ENCODE measurements around the gene ZNRF1. TPM values are rescaled to one million over a fixed set of nuclear protein-coding genes. Genes with fewer than 3 reads are reported as not detected.

The ZNRF1 gene
- total and polyA plus RNA-seq, 2 of the 13 experiments (the other 11 are each of a cell fraction or from before 2014, with no cell fraction given), result 43.9 to 58.7 TPM

- DNase-seq (ENCODE audit: low spot score), result no peak
- Histone ChIP-seq H3K9ac (ENCODE audit: insufficient read depth, low read depth, low read length) (no peak overlapping the region), H4K20me1 (ENCODE audit: insufficient read depth, low read length) (peaks cover 27% of the 10 kb centered on the region), H3K4me1 (ENCODE audit: insufficient read depth, low read length) (peaks cover 29% of the 10 kb centered on the region), H2AFZ (ENCODE audit: low read length) (no peak overlapping the region), H3K4me2 (ENCODE audit: low read depth, low read length) (no peak overlapping the region), H3K79me2 (ENCODE audit: insufficient read depth, low read length) (peaks cover 91% of the 10 kb centered on the region), H3K36me3 (replicated peaks in 1 of 2; ENCODE audit: control insufficient read depth in 1 of 2, insufficient read depth in 2 of 2, low read length in 2 of 2) (no peaks in the 10 kb centered on the region), H3K27ac (ENCODE audit: extremely low read length, insufficient read depth, low read length) (no peak overlapping the region), H3K27me3 (ENCODE audit: control insufficient read depth in 1 of 2, insufficient read depth in 2 of 2, low read length in 2 of 2) (no peaks in the 10 kb centered on the region), H3K9me3 (ENCODE audit: low read length) (no peaks in the 10 kb centered on the region), H3K4me3 (replicated peaks in 1 of 3; ENCODE audit: insufficient read depth in 1 of 3, low read depth in 2 of 3, low read length in 3 of 3) (no peak overlapping the region)
- no peak for TF ChIP-seq NFE2 (CRISPR knock-in tag; IDR thresholded peaks at IDR 0.05)
- TF ChIP-seq TFDP2 (CRISPR knock-in tag; IDR thresholded peaks at IDR 0.05), result no peak
- no peak for TF ChIP-seq ATF3 (CRISPR knock-in tag; IDR thresholded peaks at IDR 0.05)
- TF ChIP-seq ZNF121 (CRISPR knock-in tag; IDR thresholded peaks at IDR 0.05), result 0 out of 2 replicates have a peak, but pooled peaks have one; percentile 63
- no peak for TF ChIP-seq RFXANK (CRISPR knock-in tag; IDR thresholded peaks at IDR 0.05)
- no peak for TF ChIP-seq FOXK2 (IDR thresholded peaks at IDR 0.05)
- no peak for TF ChIP-seq PATZ1 (CRISPR knock-in tag; IDR thresholded peaks at IDR 0.05)
- 95% methylated on average over 3 of the region's 3 CpGs for WGBS (ENCODE audit: low lambda C conversion rate)
- FAIRE-seq, result no peak
- CTCF ChIA-PET (ENCODE audit: low intra/inter-chr PET ratio, low total read pairs), result no interaction called here
- intact Hi-C loops (cut with micrococcal nuclease; ENCODE audit: unreplicated experiment) (no loop called here), in situ Hi-C loops (cut with HindIII; ENCODE audit: extremely low pct_ligation_motif_present, low pct_unique_long_range_greater_than_20kb) (no loop called here)
- BruUV-seq (replicated peaks), result no TSS peak
- no peak for ATAC-seq
- POLR2A ChIA-PET, result interaction anchor here (1.7 kb wide), 1 partner anchor 53 kb away, joined by 7 read pairs; no protein-coding TSS in a partner anchor
These were observed 46.6 kb downstream of the ZNRF1 start for GRCh38 chr16:75045424-75045823.

All from HepG2 (cell line).